GM10248 (cell line): ENCODE data around the gene FAM3C.

ENCODE experiments used
- CTCF ChIA-PET: fragments of 300-600 bp; sonication (Branson Sonifier 250); formaldehyde crosslinking; extraction: SDS; loops from one replicate; lab custom pipeline; 2021; ENCODE audit warnings: antibody characterized with exemption; lab: Yijun Ruan, JAX
- POLR2A ChIA-PET: fragments of 350-650 bp; sonication (Branson Sonifier 250); formaldehyde crosslinking; extraction: SDS; loops from one replicate; lab custom pipeline; 2020; ENCODE audit warnings: antibody characterized with exemption; lab: Yijun Ruan, JAX
- DNase-seq: peaks from one replicate; pipeline ENCODE4 v3.0.0; 2012; ENCODE audit errors: extremely low spot score
- CTCF ChIP-seq: IDR thresholded peaks from 2 replicates; pipeline ENCODE4 v1.5.1; 2012; ENCODE audit warnings: mild to moderate bottlenecking, low read depth; ENCODE audit errors: extremely low read depth, missing control alignments, control extremely low read depth

FAM3C gene

GRCh38 chr7:121301446-121302213 lies 94.5 kb downstream of the FAM3C start:
- ChIA-PET CTCF (no interaction called here), POLR2A (no interaction called here)
- TF ChIP-seq CTCF, result no peak
- no peak for DNase-seq

- DNase-seq, result no peak
- POLR2A ChIA-PET, result no interaction called here
- CTCF ChIA-PET, result interaction anchor here (2.1 to 2.3 kb wide), 2 partner anchors 12 to 25 kb away, joined by 4 to 7 read pairs; no protein-coding TSS in a partner anchor
- TF ChIP-seq CTCF, result no peak
These were observed 95.3 kb downstream of the FAM3C start for GRCh38 chr7:121300685-121301420.
